EH (cell line): ENCODE results near the gene RFC4.

Experiments used
- DNase-seq: peaks from one replicate; pipeline ENCODE4 v3.0.0-alpha.2; 2015; ENCODE audit warnings: low read depth

RFC4 gene

DNA sequence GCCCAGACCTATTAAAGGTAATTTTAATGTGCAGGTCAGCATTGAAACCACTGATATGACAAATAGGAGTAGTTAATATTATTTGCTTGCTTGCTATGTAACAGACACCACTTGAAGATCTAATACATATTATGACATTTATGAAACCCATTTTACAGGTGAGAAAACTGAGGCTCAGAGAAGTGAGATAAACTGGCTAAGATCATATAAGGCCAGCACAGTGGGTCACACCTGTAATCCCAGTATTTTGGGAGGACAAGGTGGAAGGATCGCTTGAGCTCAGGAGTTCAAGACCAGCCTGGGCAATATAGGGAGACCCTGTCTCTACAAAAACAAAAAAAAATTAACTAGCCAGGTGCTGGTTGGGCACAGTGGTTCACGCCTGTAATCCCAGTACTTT is 56.0 kb downstream of the RFC4 start:
- no peak for DNase-seq

DNA sequence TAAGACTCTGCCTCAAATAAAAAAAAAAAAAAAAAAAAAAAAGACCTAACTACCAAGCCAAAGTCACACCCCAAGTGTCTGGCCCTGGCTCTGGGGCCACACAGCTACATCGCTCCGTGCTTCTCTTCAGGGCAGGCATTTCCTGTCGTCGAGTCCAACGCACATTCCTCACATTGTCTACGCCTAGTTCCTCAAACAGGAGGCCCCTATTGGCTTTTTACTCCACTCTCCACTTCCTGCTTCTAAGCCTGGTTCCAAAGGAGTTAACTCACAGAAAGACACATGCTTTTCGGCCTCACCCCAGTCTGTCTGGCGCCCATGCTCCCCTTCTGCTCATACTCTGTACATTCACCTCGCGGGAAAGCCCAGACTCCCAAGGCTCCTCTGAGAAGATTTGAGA is 60.3 kb downstream of the RFC4 start:
- DNase-seq: peak; percentile 94

GRCh38 chr3:186743666-186744065 is 62.6 kb downstream of the RFC4 start:
- DNase-seq: no peak

GRCh38 chr3:186742618-186743380 is 63.5 kb downstream of the RFC4 start:
- no peak for DNase-seq
